Measurements from ENCODE around the gene AOPEP.
"Not testable (repeated sequence)": the region's sequence is repeated elsewhere in the genome, so short reads cannot be mapped to it uniquely, and the experiment has no call there.

AOPEP gene

DNA sequence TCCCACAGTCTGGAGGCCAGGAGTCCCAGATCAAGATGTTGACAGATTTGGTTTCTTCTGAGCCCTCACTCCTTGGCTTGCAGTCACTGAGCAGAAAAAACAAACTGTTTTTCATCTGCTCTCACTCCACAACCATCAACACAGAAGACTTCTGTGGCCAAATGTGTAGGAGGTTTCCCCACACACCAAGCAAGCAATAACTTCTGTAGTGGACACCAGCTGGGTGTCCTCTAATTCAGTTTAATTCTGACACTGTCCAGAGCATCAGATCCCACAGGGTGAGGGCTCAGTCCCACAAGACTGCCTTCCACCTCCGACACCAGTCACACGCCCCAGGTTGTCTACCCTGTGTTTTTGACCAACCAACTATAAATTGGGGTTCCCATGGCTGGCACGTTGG is 209.9 kb downstream of the AOPEP start:
- no peak for TF ChIP-seq EZH2phosphoT487 (IDR thresholded peaks at IDR 0.05; ENCODE audit: borderline replicate concordance, low read length)
- TF ChIP-seq, protein P1, sequence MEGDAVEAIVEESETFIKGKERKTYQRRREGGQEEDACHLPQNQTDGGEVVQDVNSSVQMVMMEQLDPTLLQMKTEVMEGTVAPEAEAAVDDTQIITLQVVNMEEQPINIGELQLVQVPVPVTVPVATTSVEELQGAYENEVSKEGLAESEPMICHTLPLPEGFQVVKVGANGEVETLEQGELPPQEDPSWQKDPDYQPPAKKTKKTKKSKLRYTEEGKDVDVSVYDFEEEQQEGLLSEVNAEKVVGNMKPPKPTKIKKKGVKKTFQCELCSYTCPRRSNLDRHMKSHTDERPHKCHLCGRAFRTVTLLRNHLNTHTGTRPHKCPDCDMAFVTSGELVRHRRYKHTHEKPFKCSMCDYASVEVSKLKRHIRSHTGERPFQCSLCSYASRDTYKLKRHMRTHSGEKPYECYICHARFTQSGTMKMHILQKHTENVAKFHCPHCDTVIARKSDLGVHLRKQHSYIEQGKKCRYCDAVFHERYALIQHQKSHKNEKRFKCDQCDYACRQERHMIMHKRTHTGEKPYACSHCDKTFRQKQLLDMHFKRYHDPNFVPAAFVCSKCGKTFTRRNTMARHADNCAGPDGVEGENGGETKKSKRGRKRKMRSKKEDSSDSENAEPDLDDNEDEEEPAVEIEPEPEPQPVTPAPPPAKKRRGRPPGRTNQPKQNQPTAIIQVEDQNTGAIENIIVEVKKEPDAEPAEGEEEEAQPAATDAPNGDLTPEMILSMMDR (IDR thresholded peaks at IDR 0.05; ENCODE audit: low read depth, low read length, poor library complexity, severe bottlenecking), result no peak
- H3K4me1 ChIP-seq (ENCODE audit: control insufficient read depth, low read length), result no peaks in the 10 kb centered on the region
- no peaks in the 10 kb centered on the region; the same call in 1 of the 2 replicates for H4K20me1 ChIP-seq (ENCODE audit: control insufficient read depth, insufficient read depth, low read depth, low read length)
- H3K9me2 ChIP-seq (replicated peaks; ENCODE audit: control insufficient read depth, low read length), result no peaks in the 10 kb centered on the region
- H3K4me3 ChIP-seq (ENCODE audit: low read length), result no peak overlapping the region
- H3F3A ChIP-seq (ENCODE audit: control insufficient read depth, insufficient read depth), result no peaks in the 10 kb centered on the region
- H3K4me2 ChIP-seq (ENCODE audit: low read length), result no peak overlapping the region
- H3K79me2 ChIP-seq (ENCODE audit: control insufficient read depth, low read length), result no peaks in the 10 kb centered on the region
- no peak overlapping the region for H3K27ac ChIP-seq (ENCODE audit: low read depth, low read length)
- H3K36me3 ChIP-seq (ENCODE audit: control insufficient read depth, low read length), result no peaks in the 10 kb centered on the region
- no peaks in the 10 kb centered on the region for H3K27me3 ChIP-seq (ENCODE audit: control insufficient read depth, low read length)
- no peaks in the 10 kb centered on the region for H3K9me3 ChIP-seq (ENCODE audit: control insufficient read depth, insufficient read depth, low read length)

- Histone ChIP-seq H3K79me2 (ENCODE audit: control insufficient read depth, low read length) (no peaks in the 10 kb centered on the region), H3K27me3 (ENCODE audit: control insufficient read depth, low read length) (no peaks in the 10 kb centered on the region), H4K20me1 (ENCODE audit: control insufficient read depth, insufficient read depth, low read depth, low read length) (no peaks in the 10 kb centered on the region; the same call in 1 of the 2 replicates), H3K4me1 (ENCODE audit: control insufficient read depth, low read length) (no peaks in the 10 kb centered on the region), H3K9me3 (ENCODE audit: control insufficient read depth, insufficient read depth, low read length) (no peaks in the 10 kb centered on the region), H3F3A (ENCODE audit: control insufficient read depth, insufficient read depth) (no peaks in the 10 kb centered on the region), H3K4me2 (ENCODE audit: low read length) (no peak overlapping the region), H3K36me3 (ENCODE audit: control insufficient read depth, low read length) (no peaks in the 10 kb centered on the region), H3K4me3 (ENCODE audit: low read length) (no peak overlapping the region), H3K27ac (ENCODE audit: low read depth, low read length) (no peak overlapping the region), H3K9me2 (replicated peaks; ENCODE audit: control insufficient read depth, low read length) (no peaks in the 10 kb centered on the region)
- TF ChIP-seq, protein P1 (IDR thresholded peaks at IDR 0.05; ENCODE audit: low read depth, low read length, poor library complexity, severe bottlenecking), result no peak
- TF ChIP-seq EZH2phosphoT487 (IDR thresholded peaks at IDR 0.05; ENCODE audit: borderline replicate concordance, low read length), result no peak
Measured at GRCh38 chr9:94937214-94937903, 210.9 kb downstream of the AOPEP start.

DNA sequence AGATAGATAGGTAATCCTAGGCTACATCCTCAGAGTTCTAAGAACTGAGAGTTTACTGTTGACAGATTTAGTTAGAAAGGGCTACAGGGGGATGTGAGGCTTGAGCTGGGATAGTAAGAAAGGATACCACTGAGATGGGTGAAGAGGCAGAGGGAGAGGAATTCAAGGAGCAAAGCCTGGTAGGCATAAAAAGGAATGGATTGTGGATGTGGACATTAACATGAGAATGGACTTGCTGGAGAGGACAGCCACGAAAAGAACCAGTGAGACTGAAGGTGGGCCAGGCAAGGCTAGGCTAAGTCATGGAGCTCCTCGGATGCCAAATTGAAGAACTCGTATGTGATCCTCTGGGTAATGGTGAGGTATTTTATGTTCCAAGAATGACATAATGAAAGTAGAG is 211.9 kb downstream of the AOPEP start:
- no peaks in the 10 kb centered on the region for H3K4me1 ChIP-seq (ENCODE audit: control insufficient read depth, low read length)
- no peak overlapping the region for H3K4me2 ChIP-seq (ENCODE audit: low read length)
- TF ChIP-seq, protein P1 (IDR thresholded peaks at IDR 0.05; ENCODE audit: low read depth, low read length, poor library complexity, severe bottlenecking), result no peak
- no peak for TF ChIP-seq EZH2phosphoT487 (IDR thresholded peaks at IDR 0.05; ENCODE audit: borderline replicate concordance, low read length)

DNA sequence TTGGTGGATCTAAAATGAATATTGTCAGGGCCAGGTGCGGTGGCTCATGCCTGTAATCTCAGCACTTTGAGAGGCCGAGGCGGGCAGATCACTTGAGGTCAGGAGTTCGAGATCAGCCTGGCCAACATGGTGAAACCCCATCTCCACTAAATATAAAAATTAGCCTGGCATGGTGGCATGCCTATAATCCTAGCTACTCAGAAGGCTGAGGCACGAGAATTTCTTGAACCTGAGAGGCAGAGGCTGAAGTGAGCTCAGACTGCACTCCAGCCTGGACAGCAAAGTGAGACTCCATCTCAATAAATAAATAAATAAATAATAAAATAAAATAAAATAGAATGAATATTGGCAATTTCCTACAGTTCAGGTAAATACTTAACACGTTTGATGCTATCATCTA is 213.8 kb downstream of the AOPEP start:
- H3K27ac ChIP-seq (ENCODE audit: low read depth, low read length); H3K4me2 ChIP-seq (ENCODE audit: low read length); H3K4me3 ChIP-seq (ENCODE audit: low read length): not testable (repeated sequence)

More for the DNA sequence above, 211.9 kb downstream of the AOPEP start:
- Histone ChIP-seq H3K36me3 (ENCODE audit: control insufficient read depth, low read length) (no peaks in the 10 kb centered on the region), H3K27me3 (ENCODE audit: control insufficient read depth, low read length) (no peaks in the 10 kb centered on the region), H4K20me1 (ENCODE audit: control insufficient read depth, insufficient read depth, low read depth, low read length) (no peaks in the 10 kb centered on the region), H3K27ac (ENCODE audit: low read depth, low read length) (no peak overlapping the region), H3F3A (ENCODE audit: control insufficient read depth, insufficient read depth) (no peaks in the 10 kb centered on the region), H3K9me2 (replicated peaks; ENCODE audit: control insufficient read depth, low read length) (no peaks in the 10 kb centered on the region), H3K4me3 (ENCODE audit: low read length) (no peak overlapping the region), H3K79me2 (ENCODE audit: control insufficient read depth, low read length) (no peaks in the 10 kb centered on the region), H3K9me3 (ENCODE audit: control insufficient read depth, insufficient read depth, low read length) (no peaks in the 10 kb centered on the region)

More for the DNA sequence above, 213.8 kb downstream of the AOPEP start:
- H3K27me3 ChIP-seq (ENCODE audit: control insufficient read depth, low read length); H3F3A ChIP-seq (ENCODE audit: control insufficient read depth, insufficient read depth); H3K79me2 ChIP-seq (ENCODE audit: control insufficient read depth, low read length); H3K36me3 ChIP-seq (ENCODE audit: control insufficient read depth, low read length); H4K20me1 ChIP-seq (ENCODE audit: control insufficient read depth, insufficient read depth, low read depth, low read length); H3K4me1 ChIP-seq (ENCODE audit: control insufficient read depth, low read length); H3K9me3 ChIP-seq (ENCODE audit: control insufficient read depth, insufficient read depth, low read length); H3K9me2 ChIP-seq (replicated peaks; ENCODE audit: control insufficient read depth, low read length): not testable (repeated sequence)

Measured in DOHH2 (cell line).